H1 (cell line): ENCODE data around the gene ASGR2. TPM values are rescaled to one million over a fixed set of nuclear protein-coding genes. Genes with fewer than 3 reads are reported as not detected.

Experiments
- CTCF ChIA-PET: fragments of 300-600 bp; sonication (Branson Sonifier 250); formaldehyde crosslinking; loops from one replicate; lab custom pipeline; 2021; ENCODE audit not compliant: partially characterized antibody; lab: Charles Lee
- POLR2A ChIA-PET: fragments of 300-600 bp; sonication (Branson Sonifier 250); formaldehyde crosslinking; loops from one replicate; lab custom pipeline; 2021; ENCODE audit warnings: inconsistent platforms; ENCODE audit not compliant: partially characterized antibody; lab: Charles Lee
- DNase-seq, 2 experiments: peaks; one replicate each; pipeline versions ENCODE4 v3.0.0 to v3.0.0-alpha.2; 2010 to 2022; ENCODE audit warnings: low spot score in 2 of 2, low read depth in 1 of 2, mixed read lengths in 1 of 2
- FAIRE-seq: peaks from 2 replicates; lab custom pipeline; 2011; peaks lifted over from hg19 to GRCh38; lab: Jason Lieb, UNC
- H2AFZ ChIP-seq: 2 replicates; pipeline ENCODE4 v1.8.1; 2012; ENCODE audit warnings: low read length, inconsistent platforms
- H2AK5ac ChIP-seq: 2 replicates; pipeline ENCODE4 v1.6.1; 2013; ENCODE audit warnings: low read depth, low read length
- H2BK120ac ChIP-seq: replicated peaks from 2 replicates; pipeline ENCODE3; 2013; ENCODE audit warnings: low read depth, low read length, inconsistent platforms
- H2BK12ac ChIP-seq: 2 replicates; pipeline ENCODE4 v1.6.1; 2013; ENCODE audit warnings: low read depth, low read length
- H2BK15ac ChIP-seq: 2 replicates; pipeline ENCODE4 v1.6.1; 2013; ENCODE audit warnings: low read length
- H2BK20ac ChIP-seq: 2 replicates; pipeline ENCODE4 v1.6.1; 2013; ENCODE audit warnings: low read length
- H2BK5ac ChIP-seq: 2 replicates; pipeline ENCODE4 v1.6.1; 2013; ENCODE audit warnings: low read depth, low read length
- H3K14ac ChIP-seq: 2 replicates; pipeline ENCODE4 v1.6.1; 2013; ENCODE audit warnings: inconsistent platforms; ENCODE audit not compliant: insufficient read length
- H3K18ac ChIP-seq: 2 replicates; pipeline ENCODE4 v1.6.1; 2013; ENCODE audit warnings: low read length; ENCODE audit errors: extremely low read depth
- H3K23ac ChIP-seq: 2 replicates; pipeline ENCODE4 v1.6.1; 2013; ENCODE audit warnings: inconsistent platforms; ENCODE audit not compliant: insufficient read length
- H3K23me2 ChIP-seq: 2 replicates; pipeline ENCODE4 v1.6.1; 2013; ENCODE audit warnings: low read depth, low read length
- H3K27ac ChIP-seq: 2 replicates; pipeline ENCODE4 v1.6.1; 2011; ENCODE audit warnings: low read depth, low read length, inconsistent platforms
- H3K27me3 ChIP-seq, 4 experiments: replicated peaks in 1 of 4; 1 replicate in 1 of 4; 2 replicates in 3 of 4; pipeline versions ENCODE4 v1.6.1 to v1.8.1; 2011 to 2013; ENCODE audit warnings: low read length in 3 of 4, mild to moderate bottlenecking in 3 of 4, inconsistent platforms in 2 of 4, mixed read lengths in 2 of 4, moderate library complexity in 1 of 4; ENCODE audit not compliant: control insufficient read depth in 3 of 4, insufficient read depth in 3 of 4; ENCODE audit errors: extremely low read depth in 1 of 4
- H3K36me3 ChIP-seq, 4 experiments: 2 replicates each; pipeline versions ENCODE4 v1.6.1 to v1.8.1; 2011 to 2013; ENCODE audit warnings: mild to moderate bottlenecking in 4 of 4, low read length in 3 of 4, moderate library complexity in 2 of 4, control low read depth in 1 of 4, inconsistent platforms in 1 of 4; ENCODE audit not compliant: insufficient read depth in 4 of 4, control insufficient read depth in 2 of 4
- H3K4ac ChIP-seq: replicated peaks from 2 replicates; pipeline ENCODE3; 2013; ENCODE audit warnings: low read length, low read depth, mixed read lengths, inconsistent platforms; ENCODE audit not compliant: insufficient read length
- H3K4me1 ChIP-seq, 4 experiments: replicated peaks in 1 of 4; 1 replicate in 1 of 4; 2 replicates in 3 of 4; pipeline versions ENCODE4 v1.6.1 to v1.8.1; 2011 to 2013; ENCODE audit warnings: low read length in 3 of 4, inconsistent platforms in 2 of 4, mixed read lengths in 1 of 4; ENCODE audit not compliant: insufficient read depth in 4 of 4, control insufficient read depth in 3 of 4
- H3K4me2 ChIP-seq, 2 experiments: 2 replicates each; pipeline versions ENCODE4 v1.6.1 to v1.8.1; 2011 to 2013; ENCODE audit warnings: low read depth in 2 of 2, low read length in 2 of 2, control low read depth in 1 of 2, inconsistent platforms in 1 of 2, mild to moderate bottlenecking in 1 of 2; ENCODE audit not compliant: insufficient read depth in 1 of 2
- H3K4me3 ChIP-seq, 4 experiments: fragments of 200-600, 300-600 bp in 1 of 4; sonication (generic), shearing (Covaris generic), sonication (Bioruptor Twin) in 1 of 4; 2 replicates each; pipeline versions ENCODE4 v1.5.1 to v1.8.1; 2011 to 2016; ENCODE audit warnings: low read length in 4 of 4, low read depth in 3 of 4, control low read depth in 2 of 4, inconsistent platforms in 2 of 4, mild to moderate bottlenecking in 2 of 4, mixed read lengths in 1 of 4, moderate library complexity in 1 of 4; ENCODE audit not compliant: insufficient read depth in 2 of 4; ENCODE audit errors: extremely low read depth in 1 of 4
- H3K56ac ChIP-seq: replicated peaks from 2 replicates; pipeline ENCODE3; 2013; ENCODE audit warnings: low read depth, mild to moderate bottlenecking, mixed read lengths, low read length, inconsistent platforms; ENCODE audit not compliant: insufficient read length
- H3K79me1 ChIP-seq: 2 replicates; pipeline ENCODE4 v1.6.1; 2013; ENCODE audit warnings: low read depth, low read length, control low read depth
- H3K79me2 ChIP-seq, 2 experiments: 2 replicates each; pipeline versions ENCODE4 v1.6.1 to v1.8.1; 2012 to 2013; ENCODE audit warnings: low read length in 2 of 2, mild to moderate bottlenecking in 2 of 2, inconsistent platforms in 1 of 2; ENCODE audit not compliant: insufficient read depth in 2 of 2, control insufficient read depth in 1 of 2
- H3K9ac ChIP-seq, 4 experiments: replicated peaks in 1 of 4; 1 replicate in 1 of 4; 2 replicates in 3 of 4; pipeline versions ENCODE4 v1.6.1 to v1.8.1; 2011 to 2013; ENCODE audit warnings: low read depth in 3 of 4, low read length in 3 of 4, control low read depth in 2 of 4, mild to moderate bottlenecking in 2 of 4, moderate library complexity in 2 of 4, inconsistent platforms in 1 of 4; ENCODE audit errors: extremely low read depth in 1 of 4
- H3K9me3 ChIP-seq, 2 experiments: 2 replicates each; pipeline versions ENCODE4 v1.6.1 to v1.8.1; 2012 to 2013; ENCODE audit warnings: mild to moderate bottlenecking in 2 of 2, moderate library complexity in 2 of 2, control low read depth in 1 of 2, inconsistent platforms in 1 of 2, low read depth in 1 of 2, low read length in 1 of 2, mixed read lengths in 1 of 2; ENCODE audit not compliant: insufficient read depth in 2 of 2
- H4K20me1 ChIP-seq, 2 experiments: replicated peaks in 1 of 2; 2 replicates each; pipeline versions ENCODE3 to v1.8.1; 2011 to 2013; ENCODE audit warnings: inconsistent platforms in 2 of 2, low read length in 2 of 2, mild to moderate bottlenecking in 1 of 2; ENCODE audit not compliant: insufficient read depth in 2 of 2, control insufficient read depth in 1 of 2
- H4K5ac ChIP-seq: 2 replicates; pipeline ENCODE4 v1.6.1; 2013; ENCODE audit warnings: low read length, low read depth, mixed read lengths, inconsistent platforms; ENCODE audit not compliant: insufficient read length
- H4K8ac ChIP-seq: 2 replicates; pipeline ENCODE4 v1.8.0; 2013; ENCODE audit warnings: mild to moderate bottlenecking, moderate library complexity, low read length, inconsistent platforms; ENCODE audit not compliant: insufficient read depth; ENCODE audit errors: extremely low read depth
- H4K91ac ChIP-seq: replicated peaks from 2 replicates; pipeline ENCODE3; 2013; ENCODE audit warnings: low read length, mixed read lengths, inconsistent platforms; ENCODE audit not compliant: insufficient read length
- BACH1 ChIP-seq: IDR thresholded peaks from 2 replicates; pipeline ENCODE4 v1.6.1; 2012; ENCODE audit warnings: low read length, improper control_type of control experiment
- BCL11A ChIP-seq, 2 experiments: IDR thresholded peaks; one replicate each; pipeline ENCODE4 v1.6.1; 2011; ENCODE audit warnings: low read depth in 2 of 2, low read length in 2 of 2, mild to moderate bottlenecking in 2 of 2
- CBX5 ChIP-seq: fragments of 300-800, 300-1000 bp; sonication (generic); IDR thresholded peaks from 2 replicates; pipeline ENCODE4 v1.7.1; 2016; ENCODE audit warnings: antibody characterized with exemption, low read length, low read depth
- CHD2 ChIP-seq: IDR thresholded peaks from 2 replicates; pipeline ENCODE4 v1.6.1; 2012; ENCODE audit warnings: low read length, improper control_type of control experiment
- FOSL1 ChIP-seq: IDR thresholded peaks from 2 replicates; pipeline ENCODE4 v1.6.1; 2011; ENCODE audit warnings: mild to moderate bottlenecking, low read depth, low read length, moderate library complexity; ENCODE audit not compliant: insufficient read depth
- HDAC2 ChIP-seq, 2 experiments: fragments of 300-600 bp in 1 of 2; sonication (generic) in 1 of 2; IDR thresholded peaks; 2 replicates each; pipeline ENCODE4 v1.6.1; 2011 to 2012; ENCODE audit warnings: low read depth in 2 of 2, low read length in 2 of 2, mild to moderate bottlenecking in 2 of 2, moderate library complexity in 2 of 2, borderline replicate concordance in 1 of 2, inconsistent platforms in 1 of 2
- JUN ChIP-seq: IDR thresholded peaks from 2 replicates; pipeline ENCODE4 v1.6.1; 2011; ENCODE audit warnings: low read depth, mild to moderate bottlenecking, improper control_type of control experiment, low read length
- SIX5 ChIP-seq: IDR thresholded peaks from 2 replicates; pipeline ENCODE4 v1.6.1; 2011; ENCODE audit warnings: mild to moderate bottlenecking, low read depth, low read length
- TAF1 ChIP-seq: IDR thresholded peaks from 2 replicates; pipeline ENCODE4 v1.6.1; 2011; ENCODE audit warnings: mild to moderate bottlenecking, low read depth, low read length
- TBP ChIP-seq: IDR thresholded peaks from 2 replicates; pipeline ENCODE4 v1.6.1; 2011; ENCODE audit warnings: low read depth, low read length, improper control_type of control experiment
- WGBS, 2 experiments: shearing (Covaris generic) in 1 of 2; methylation state at CpG; one replicate each; pipeline versions ENCODE4 v1.1.6 to v1.1.7; 2013 to 2015; ENCODE audit warnings: low lambda C conversion rate in 2 of 2, mixed read lengths in 2 of 2, inconsistent platforms in 1 of 2, low coverage in 1 of 2, missing lambda C conversion rate in 1 of 2; ENCODE audit not compliant: insufficient replicate concordance in 2 of 2, insufficient coverage in 1 of 2, insufficient read length in 1 of 2; ENCODE audit errors: extremely low coverage in 1 of 2, missing lambda C conversion rate in 1 of 2; 5-methylcytosine and 5-hydroxymethylcytosine counted together
- polyA plus RNA-seq, 7 experiments: library from polyadenylated mRNA; depleted of rRNA in 3 of 7; stranded (reverse) in 5 of 7; unstranded in 2 of 7; fragments of >200 nt in 5 of 7; fragments of 200-250 nt in 2 of 7; gene quantifications; 1 replicate in 5 of 7; 2 replicates in 1 of 7; 4 replicates in 1 of 7; pipeline versions ENCODE4 v1.2.1 to v1.2.3, GENCODE V29; 2011 to 2013; ENCODE audit warnings: missing spikeins in 2 of 7, mixed read lengths in 2 of 7
- total RNA-seq: library from RNA; stranded (reverse); fragmentation: NEBNext Ultra II Directional; extraction: Animal tissue kit (Norgen Biotek cat#: 25700); gene quantifications from 2 replicates; pipeline ENCODE4 v1.2.1, GENCODE V29; 2021
- TF ChIP-seq, protein P1 (sequence below): IDR thresholded peaks from 2 replicates; pipeline ENCODE4 v1.6.1; 2011; ENCODE audit warnings: low read depth, mild to moderate bottlenecking, low read length; ENCODE audit not compliant: insufficient read depth

Gene ASGR2
- total and polyA plus RNA-seq, 2 of the 8 experiments (the other 6 are each of a cell fraction or from before 2014, with no cell fraction given), result 0.91 TPM; not detected in 1

DNA sequence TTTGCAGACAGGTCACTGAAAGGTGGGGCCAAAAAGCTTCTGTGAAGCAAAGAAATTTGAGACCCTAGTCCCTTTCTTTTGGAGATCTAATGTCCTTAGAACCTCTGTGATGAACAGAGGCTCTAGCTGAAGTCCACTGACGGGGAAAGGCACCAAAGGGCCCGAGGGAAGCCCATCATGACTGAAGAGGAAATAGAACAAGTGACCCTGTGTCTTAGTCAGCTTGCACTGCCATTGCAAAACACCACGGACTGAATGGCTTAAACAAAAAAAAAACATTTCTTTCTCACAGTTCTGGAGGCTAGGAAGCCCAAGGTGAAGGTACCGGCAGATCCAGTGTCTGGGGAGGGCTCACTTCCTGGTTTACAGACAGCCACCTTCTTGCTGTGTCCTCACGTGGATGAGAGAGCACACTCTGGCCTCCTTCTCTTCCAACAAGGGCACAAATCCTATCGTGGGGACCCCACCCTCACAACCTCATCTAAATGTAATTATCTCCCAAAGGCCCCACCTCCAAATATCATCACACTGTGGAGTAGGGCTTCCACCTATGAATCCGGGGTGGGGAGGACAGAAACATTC lies 24.3 kb upstream of the ASGR2 start:
- Histone ChIP-seq H3K9me3 (no peaks in the 10 kb centered on the region), H2BK12ac (no peak overlapping the region; the same call in 1 of the 2 replicates), H4K8ac (no peak overlapping the region), H4K5ac (no peak overlapping the region), H2BK120ac (no peak overlapping the region), H3K79me1 (no peaks in the 10 kb centered on the region), H3K14ac (no peak overlapping the region), H3K4ac (no peak overlapping the region), H3K23ac (no peak overlapping the region), H3K79me2 (no peaks in the 10 kb centered on the region), H3K9ac (no peak overlapping the region), H3K56ac (no peak overlapping the region), H2BK15ac (peak overlapping the region; percentile 83; the same call in 1 of the 2 replicates), H3K4me3 (no peak overlapping the region), H2AK5ac (0 out of 2 replicates have a peak overlapping the region, but pooled peaks have one; percentile 56), H3K23me2 (no peaks in the 10 kb centered on the region), H4K20me1 (no peaks in the 10 kb centered on the region), H3K36me3 (no peaks in the 10 kb centered on the region), H2AFZ (no peak overlapping the region), H3K27me3 (no peaks in the 10 kb centered on the region; a peak in 1 of 7 replicates), H2BK20ac (peak overlapping the region; percentile 90; the same call in 1 of the 2 replicates), H4K91ac (peak overlapping the region; percentile 37), H3K4me2 (no peak overlapping the region), H3K4me1 (peaks cover 0 to 19% (median 9%) of the 10 kb centered on the region in 4 experiments; a peak in 6 of 7 replicates), H2BK5ac (no peak overlapping the region; the same call in 1 of the 2 replicates), H3K18ac (peak overlapping the region; percentile 71; the same call in 1 of the 2 replicates), H3K27ac (no peak overlapping the region)
- ChIA-PET CTCF (interaction anchor here (0.6 to 17.7 kb wide), 10 partner anchors 9 to 567 kb away, joined by 3 to 434 read pairs (median 12); partner anchors contain the start of genes ASGR1 and SLC16A11), POLR2A (interaction anchor here (1.5 kb wide), 1 partner anchor 84 kb away, joined by 3 read pairs; no protein-coding TSS in a partner anchor)
- FAIRE-seq (no peak), DNase-seq (no peak)
- 85% methylated on average over 7 of the region's 7 CpGs; no CpG with 5 or more reads in 1 of the 2 experiments for WGBS, 2 experiments
- TF ChIP-seq, protein P1, sequence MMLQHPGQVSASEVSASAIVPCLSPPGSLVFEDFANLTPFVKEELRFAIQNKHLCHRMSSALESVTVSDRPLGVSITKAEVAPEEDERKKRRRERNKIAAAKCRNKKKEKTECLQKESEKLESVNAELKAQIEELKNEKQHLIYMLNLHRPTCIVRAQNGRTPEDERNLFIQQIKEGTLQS, result no peak
- TF ChIP-seq TBP (no peak), TAF1 (no peak), SIX5 (no peak), BCL11A (IDR thresholded peaks at IDR 0.05; ENCODE audit: low read depth in 2 of 2, low read length in 2 of 2) (no peak), CBX5 (no peak), BACH1 (no peak), CHD2 (no peak), JUN (no peak), HDAC2 (IDR thresholded peaks at IDR 0.05; ENCODE audit: borderline replicate concordance in 1 of 2, low read depth in 2 of 2, low read length in 2 of 2) (no peak), FOSL1 (no peak)
